HepG2 (cell line): ENCODE measurements around the gene PSPH. TPM values are rescaled to one million over a fixed set of nuclear protein-coding genes. Genes with fewer than 3 reads are reported as not detected.
A peak's percentile ranks its signal among the peaks of the same experiment; 100 is the strongest.

ENCODE experiments used
- HES4 ChIP-seq: sonication (generic); formaldehyde crosslinking; IDR thresholded peaks from 2 replicates; pipeline ENCODE4 v1.9.0; 2021; ENCODE audit warnings: mild to moderate bottlenecking, missing genetic modification reagents, borderline replicate concordance
- MAFG ChIP-seq: sonication (generic); formaldehyde crosslinking; IDR thresholded peaks from 2 replicates; pipeline ENCODE4 v1.5.1; 2020; ENCODE audit warnings: mild to moderate bottlenecking, missing genetic modification reagents
- RAD21 ChIP-seq: fragments of 450-650 bp; formaldehyde crosslinking; IDR thresholded peaks from 2 replicates; pipeline ENCODE4 v1.5.0; 2020; ENCODE audit warnings: mild to moderate bottlenecking
- TAF1 ChIP-seq: sonication (generic); formaldehyde crosslinking; IDR thresholded peaks from 2 replicates; pipeline ENCODE4 v1.4.0; 2020; ENCODE audit warnings: missing genetic modification reagents
- TFE3 ChIP-seq: IDR thresholded peaks from 2 replicates; pipeline ENCODE4 v1.6.1; 2016
- ZFP36L2 ChIP-seq: sonication (generic); formaldehyde crosslinking; IDR thresholded peaks from 2 replicates; pipeline ENCODE4 v1.4.0; 2020; ENCODE audit warnings: missing genetic modification reagents
- ZNF317 ChIP-seq: sonication (generic); formaldehyde crosslinking; IDR thresholded peaks from 2 replicates; pipeline ENCODE4 v1.5.0; 2020; ENCODE audit warnings: mild to moderate bottlenecking, missing genetic modification reagents
- ZNF362 ChIP-seq: sonication (generic); formaldehyde crosslinking; IDR thresholded peaks from 2 replicates; pipeline ENCODE4 v1.4.0; 2020; ENCODE audit warnings: missing genetic modification reagents, mild to moderate bottlenecking, borderline replicate concordance
- ZNF460 ChIP-seq: sonication (generic); formaldehyde crosslinking; IDR thresholded peaks from 2 replicates; pipeline ENCODE4 v1.5.1; 2020; ENCODE audit warnings: missing genetic modification reagents, mild to moderate bottlenecking, borderline replicate concordance
- ZNF510 ChIP-seq: sonication (generic); formaldehyde crosslinking; IDR thresholded peaks from 2 replicates; pipeline ENCODE4 v1.4.0; 2020; ENCODE audit warnings: low read depth, mild to moderate bottlenecking, missing genetic modification reagents
- ZNF557 ChIP-seq: sonication (generic); formaldehyde crosslinking; IDR thresholded peaks from 2 replicates; pipeline ENCODE4 v1.4.0; 2020; ENCODE audit warnings: missing genetic modification reagents
- ZNF563 ChIP-seq: sonication (generic); formaldehyde crosslinking; IDR thresholded peaks from 2 replicates; pipeline ENCODE4 v1.8.0; 2022; ENCODE audit warnings: mild to moderate bottlenecking, moderate library complexity, missing genetic modification reagents
- ZNF790 ChIP-seq: sonication (generic); formaldehyde crosslinking; IDR thresholded peaks from 2 replicates; pipeline ENCODE4 v1.8.0; 2022; ENCODE audit warnings: missing genetic modification reagents, mild to moderate bottlenecking, borderline replicate concordance
- ZUFSP ChIP-seq: sonication (generic); formaldehyde crosslinking; IDR thresholded peaks from 2 replicates; pipeline ENCODE4 v1.9.0; 2021; ENCODE audit warnings: missing genetic modification reagents, mild to moderate bottlenecking, borderline replicate concordance
- polyA plus RNA-seq, 8 experiments: library from polyadenylated mRNA; depleted of rRNA in 3 of 8; stranded (reverse) in 7 of 8; unstranded in 1 of 8; fragments of >200 nt; fragmentation: Illumina TruSeq in 4 of 8; extraction: Trizol in 4 of 8; gene quantifications; 2 replicates each; pipeline versions ENCODE4 v1.2.1 to v1.2.3, GENCODE V29; 2011 to 2016; ENCODE audit warnings: low read depth in 4 of 8, missing spikeins in 1 of 8, mixed read lengths in 1 of 8; ENCODE audit not compliant: insufficient read depth in 1 of 8
- total RNA-seq, 5 experiments: library from RNA; depleted of rRNA; stranded (reverse); fragments of >200 nt; fragmentation: Illumina TruSeq; extraction: Trizol; gene quantifications; 2 replicates each; pipeline ENCODE4 v1.2.3, GENCODE V29; 2016; ENCODE audit warnings: low read depth in 1 of 5

PSPH gene
- total and polyA plus RNA-seq, 2 of the 13 experiments (the other 11 are each of a cell fraction or from before 2014, with no cell fraction given): 85.5 to 124 TPM

GRCh38 chr7:56051339-56052191 lies at the start of gene PSPH, which contains the start of gene CCT6A (continued):
- peak; percentile 72; the same call in 1 of the 2 replicates for TF ChIP-seq TFE3 (CRISPR knock-in tag)
- TF ChIP-seq ZNF563 (CRISPR knock-in tag): no peak; the same call in none of the 2 replicates
- TF ChIP-seq HES4 (CRISPR knock-in tag): peak; percentile 75; the same call in 1 of the 2 replicates
- peak; percentile 58; the same call in 1 of the 2 replicates for TF ChIP-seq ZNF362 (CRISPR knock-in tag)
- TF ChIP-seq TAF1 (CRISPR knock-in tag): peak; percentile 90
- TF ChIP-seq ZNF460 (CRISPR knock-in tag): peak; percentile 49; the same call in 1 of the 2 replicates
- no peak; the same call in 1 of the 2 replicates for TF ChIP-seq ZNF790
- TF ChIP-seq ZNF317 (CRISPR knock-in tag): no peak; the same call in 1 of the 2 replicates
- no peak for TF ChIP-seq MAFG
- TF ChIP-seq ZNF557 (CRISPR knock-in tag): 0 out of 2 replicates have a peak, but pooled peaks have one; percentile 32
- TF ChIP-seq RAD21 (CRISPR knock-in tag): no peak; the same call in 1 of the 2 replicates
- no peak for TF ChIP-seq ZNF510 (CRISPR knock-in tag)
- no peak for TF ChIP-seq ZFP36L2 (CRISPR knock-in tag)
- TF ChIP-seq ZUFSP: no peak
